Lower leg skin (tissue), 4 donors: ENCODE results near the gene MMP17. TPM values are rescaled to one million over a fixed set of nuclear protein-coding genes. Genes with fewer than 3 reads are reported as not detected.

ENCODE experiments used
- DNase-seq, 2 donors: peaks; one replicate each; pipeline ENCODE4 v3.0.0-alpha.2; 2019; ENCODE audit warnings: low spot score in 2 of 2
- H3K4me3 ChIP-seq: fragments of 200-600 bp; sonication (generic); 2 replicates; pipeline ENCODE4 v1.5.1; 2017; ENCODE audit warnings: mild to moderate bottlenecking, low read depth; ENCODE audit not compliant: poor library complexity, severe bottlenecking
- CTCF ChIP-seq, 3 donors: fragments of 450-650 bp; IDR thresholded peaks; one replicate each; pipeline ENCODE4 v1.5.1; 2016; ENCODE audit warnings: antibody characterized with exemption in 3 of 3, mild to moderate bottlenecking in 3 of 3, moderate library complexity in 2 of 3
- POLR2A ChIP-seq, 2 donors: fragments of 450-650 bp; IDR thresholded peaks; one replicate each; pipeline ENCODE4 v1.6.1; 2016 to 2017; ENCODE audit warnings: antibody characterized with exemption in 2 of 2, mild to moderate bottlenecking in 1 of 2, moderate library complexity in 1 of 2
- WGBS, 2 donors: methylation state at CpG; one replicate each; pipeline ENCODE4 v1.1.5; 2018; 5-methylcytosine and 5-hydroxymethylcytosine counted together
- intact Hi-C: fragments of 100-400 bp; cut with DNase I; formaldehyde crosslinking; loops from one replicate; pipeline ENCODE4 v1.15.0; 2023; ENCODE audit warnings: low total_unique reads
- total RNA-seq, 4 donors: library from RNA; depleted of rRNA; stranded (reverse); fragments of >200 nt; gene quantifications; one replicate each; pipeline ENCODE4 v1.1.0, GENCODE V29; 2016

The MMP17 gene
- total RNA-seq, 4 donors from 2014 or later = 5.4 to 11.6 (median 5.7) TPM

GRCh38 chr12:131796411-131796736 lies 31.8 kb upstream of the MMP17 start:
- no peak overlapping the region for H3K4me3 ChIP-seq
- WGBS, 2 donors = 81 to 84% methylated on average over 6 of the region's 6 CpGs
- intact Hi-C loops = no loop called here
- no peak for TF ChIP-seq CTCF (IDR thresholded peaks at IDR 0.05)
- TF ChIP-seq POLR2A (IDR thresholded peaks at IDR 0.05) = no peak
- DNase-seq = no peak

- no peak overlapping the region for H3K4me3 ChIP-seq
- intact Hi-C loops = no loop called here
- no peak for TF ChIP-seq CTCF (IDR thresholded peaks at IDR 0.05)
- no peak for TF ChIP-seq POLR2A (IDR thresholded peaks at IDR 0.05)
- no peak for DNase-seq
- WGBS, 2 donors = 91 to 96% methylated on average over 10 to 22 of the region's 28 CpGs
Measured at GRCh38 chr12:131796754-131797587, 31.2 kb upstream of the MMP17 start.

- 87 to 100% methylated on average over 3 of the region's 10 CpGs for WGBS, 2 donors
- H3K4me3 ChIP-seq = no peak overlapping the region
- no peak for DNase-seq
- intact Hi-C loops = no loop called here
- TF ChIP-seq POLR2A (IDR thresholded peaks at IDR 0.05) (no peak), CTCF (IDR thresholded peaks at IDR 0.05) (no peak)
Measured at GRCh38 chr12:131797588-131797934, 30.6 kb upstream of the MMP17 start.

GRCh38 chr12:131799195-131799594 lies 29.0 kb upstream of the MMP17 start:
- no peak overlapping the region for H3K4me3 ChIP-seq
- intact Hi-C loops = no loop called here
- 88% methylated on average over 21 of the region's 21 CpGs for WGBS, 2 donors
- TF ChIP-seq CTCF (IDR thresholded peaks at IDR 0.05) (no peak), POLR2A (IDR thresholded peaks at IDR 0.05) (no peak)
- DNase-seq = no peak

- no peak for TF ChIP-seq CTCF (IDR thresholded peaks at IDR 0.05)
- 90 to 94% methylated on average over 25 to 29 of the region's 29 CpGs for whole genome bisulfite sequencing, 2 donors
- H3K4me3 ChIP-seq = no peak overlapping the region
- intact Hi-C loops = no loop called here
- no peak for DNase-seq
Measured at GRCh38 chr12:131799828-131800593, 28.2 kb upstream of the MMP17 start.
